ENCODE measurements around the gene TSR1. TPM values are rescaled to one million over a fixed set of nuclear protein-coding genes. Genes with fewer than 3 reads are reported as not detected.

Gene TSR1
- total and polyA plus RNA-seq, 9 of the 15 experiments (the other 6 are each of a cell fraction or from before 2014, with no cell fraction given): 16.4 to 87.5 (median 55.2) TPM

GRCh38 chr17:2336215-2336851 lies at the start of gene TSR1 (continued):
- TF ChIP-seq ZFP1 (CRISPR knock-in tag; IDR thresholded peaks at IDR 0.05): no peak
- TF ChIP-seq PHB2 (IDR thresholded peaks at IDR 0.05; ENCODE audit: low read depth): no peak
- TF ChIP-seq SRSF7 (optimal IDR thresholded peaks at IDR 0.05; ENCODE audit: low read depth, low read length): no peak
- no peak for TF ChIP-seq CEBPZ (IDR thresholded peaks at IDR 0.05; ENCODE audit: borderline replicate concordance, low read depth, low read length)
- no peak for TF ChIP-seq RAD51 (IDR thresholded peaks at IDR 0.05; ENCODE audit: borderline replicate concordance, low read depth)
- TF ChIP-seq ZNF324 (CRISPR knock-in tag; IDR thresholded peaks at IDR 0.05): no peak
- TF ChIP-seq, protein P1, sequence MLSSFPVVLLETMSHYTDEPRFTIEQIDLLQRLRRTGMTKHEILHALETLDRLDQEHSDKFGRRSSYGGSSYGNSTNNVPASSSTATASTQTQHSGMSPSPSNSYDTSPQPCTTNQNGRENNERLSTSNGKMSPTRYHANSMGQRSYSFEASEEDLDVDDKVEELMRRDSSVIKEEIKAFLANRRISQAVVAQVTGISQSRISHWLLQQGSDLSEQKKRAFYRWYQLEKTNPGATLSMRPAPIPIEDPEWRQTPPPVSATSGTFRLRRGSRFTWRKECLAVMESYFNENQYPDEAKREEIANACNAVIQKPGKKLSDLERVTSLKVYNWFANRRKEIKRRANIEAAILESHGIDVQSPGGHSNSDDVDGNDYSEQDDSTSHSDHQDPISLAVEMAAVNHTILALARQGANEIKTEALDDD (IDR thresholded peaks at IDR 0.05): no peak
- TF ChIP-seq ZNF239 (CRISPR knock-in tag; IDR thresholded peaks at IDR 0.05): no peak
- no peak for TF ChIP-seq TAF15 (IDR thresholded peaks at IDR 0.05; ENCODE audit: low read depth, low read length)
- TF ChIP-seq, protein P2, sequence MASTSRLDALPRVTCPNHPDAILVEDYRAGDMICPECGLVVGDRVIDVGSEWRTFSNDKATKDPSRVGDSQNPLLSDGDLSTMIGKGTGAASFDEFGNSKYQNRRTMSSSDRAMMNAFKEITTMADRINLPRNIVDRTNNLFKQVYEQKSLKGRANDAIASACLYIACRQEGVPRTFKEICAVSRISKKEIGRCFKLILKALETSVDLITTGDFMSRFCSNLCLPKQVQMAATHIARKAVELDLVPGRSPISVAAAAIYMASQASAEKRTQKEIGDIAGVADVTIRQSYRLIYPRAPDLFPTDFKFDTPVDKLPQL (IDR thresholded peaks at IDR 0.05; ENCODE audit: extremely low read depth, insufficient read length): no peak
- TF ChIP-seq ZFX (CRISPR knock-in tag; IDR thresholded peaks at IDR 0.05): peak; percentile 79
- TF ChIP-seq ETV5 (CRISPR knock-in tag; IDR thresholded peaks at IDR 0.05; ENCODE audit: low read depth): peak; percentile 69
- TF ChIP-seq RHOXF2B (CRISPR knock-in tag; conservative IDR thresholded peaks at IDR 0.05): no peak
- TF ChIP-seq SAFB2 (IDR thresholded peaks at IDR 0.05; ENCODE audit: borderline replicate concordance, low read depth, low read length, severe bottlenecking): no peak
- peak; percentile 29; the same call in 1 of the 2 replicates for TF ChIP-seq SOX6 (IDR thresholded peaks at IDR 0.05)
- TF ChIP-seq NFXL1 (CRISPR knock-in tag; IDR thresholded peaks at IDR 0.05): no peak
- no peak for TF ChIP-seq HEY1 (CRISPR knock-in tag; IDR thresholded peaks at IDR 0.05; ENCODE audit: borderline replicate concordance)
- no peak for TF ChIP-seq ZNF518B (CRISPR knock-in tag; IDR thresholded peaks at IDR 0.05)
- no peak for TF ChIP-seq SRSF1 (IDR thresholded peaks at IDR 0.05; ENCODE audit: low read depth, low read length)
- TF ChIP-seq KAT7 (CRISPR knock-in tag; IDR thresholded peaks at IDR 0.05; ENCODE audit: borderline replicate concordance): 0 out of 2 replicates have a peak, but pooled peaks have one; percentile 42
- TF ChIP-seq YBX1 (IDR thresholded peaks at IDR 0.05): no peak
